Peyer's patch (tissue), 4 donors: ENCODE data around the gene TMEM31.

Source experiments
- POLR2A ChIP-seq, 2 donors: fragments of 450-650 bp; IDR thresholded peaks; one replicate each; pipeline ENCODE4 v1.5.1; 2017; ENCODE audit warnings: antibody characterized with exemption in 2 of 2, mild to moderate bottlenecking in 2 of 2, moderate library complexity in 2 of 2
- TF ChIP-seq, protein P1 (sequence below), 6 experiments: fragments of 450-650 bp in 4 of 6; fragments of 200-600 bp in 2 of 6; sonication (generic) in 1 of 6; IDR thresholded peaks; one replicate each; pipeline ENCODE4 v1.5.1; 2017 to 2019; ENCODE audit warnings: antibody characterized with exemption in 6 of 6, mild to moderate bottlenecking in 3 of 6, moderate library complexity in 1 of 6

DNA sequence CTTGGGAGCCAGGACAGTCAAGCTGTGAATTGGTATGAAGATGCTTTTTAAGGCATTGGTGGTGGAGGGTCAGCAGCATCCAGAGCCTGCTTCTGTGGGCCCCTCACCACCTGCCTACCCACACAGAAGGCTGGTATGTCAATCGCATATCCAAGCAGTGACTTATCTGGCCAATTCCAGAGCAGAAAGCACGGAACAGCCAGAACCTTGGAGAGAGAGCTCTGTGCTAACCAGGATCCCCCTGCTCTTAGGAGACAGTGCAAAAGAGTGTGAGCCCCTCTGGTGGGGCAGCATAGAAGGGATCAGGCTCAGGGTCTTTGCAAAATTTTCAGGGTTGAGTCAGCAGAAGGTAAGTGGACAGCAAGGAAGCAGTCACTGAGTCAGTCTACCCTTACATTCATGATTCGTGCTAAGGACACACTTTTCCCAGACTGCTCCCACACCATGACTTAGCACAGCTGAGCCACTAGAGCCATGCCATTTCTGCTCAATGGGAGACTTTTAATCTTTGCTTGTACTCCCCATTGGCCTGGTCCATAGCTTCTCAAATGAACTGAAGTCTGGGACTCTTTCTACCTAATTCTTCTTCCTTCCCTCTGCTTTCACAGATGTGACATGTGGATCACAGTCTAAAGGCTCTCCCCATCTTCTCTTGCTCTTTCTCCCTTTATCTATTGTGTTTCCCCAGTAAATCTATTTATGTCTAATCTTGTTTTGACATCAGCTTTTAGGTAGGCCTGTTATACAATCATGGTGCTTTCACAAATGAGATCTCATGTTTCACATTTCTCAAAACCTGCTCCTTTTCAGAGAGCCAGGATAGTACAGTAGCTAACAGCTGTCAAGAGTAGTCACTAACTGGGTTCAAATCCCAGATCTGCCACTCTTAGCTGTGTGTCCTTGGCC lies 44.3 kb upstream of the TMEM31 start:
- TF ChIP-seq POLR2A (IDR thresholded peaks at IDR 0.05), result no peak
- TF ChIP-seq, protein P1, sequence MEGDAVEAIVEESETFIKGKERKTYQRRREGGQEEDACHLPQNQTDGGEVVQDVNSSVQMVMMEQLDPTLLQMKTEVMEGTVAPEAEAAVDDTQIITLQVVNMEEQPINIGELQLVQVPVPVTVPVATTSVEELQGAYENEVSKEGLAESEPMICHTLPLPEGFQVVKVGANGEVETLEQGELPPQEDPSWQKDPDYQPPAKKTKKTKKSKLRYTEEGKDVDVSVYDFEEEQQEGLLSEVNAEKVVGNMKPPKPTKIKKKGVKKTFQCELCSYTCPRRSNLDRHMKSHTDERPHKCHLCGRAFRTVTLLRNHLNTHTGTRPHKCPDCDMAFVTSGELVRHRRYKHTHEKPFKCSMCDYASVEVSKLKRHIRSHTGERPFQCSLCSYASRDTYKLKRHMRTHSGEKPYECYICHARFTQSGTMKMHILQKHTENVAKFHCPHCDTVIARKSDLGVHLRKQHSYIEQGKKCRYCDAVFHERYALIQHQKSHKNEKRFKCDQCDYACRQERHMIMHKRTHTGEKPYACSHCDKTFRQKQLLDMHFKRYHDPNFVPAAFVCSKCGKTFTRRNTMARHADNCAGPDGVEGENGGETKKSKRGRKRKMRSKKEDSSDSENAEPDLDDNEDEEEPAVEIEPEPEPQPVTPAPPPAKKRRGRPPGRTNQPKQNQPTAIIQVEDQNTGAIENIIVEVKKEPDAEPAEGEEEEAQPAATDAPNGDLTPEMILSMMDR (IDR thresholded peaks at IDR 0.05), result no peak
